ENCODE data around the gene GCNA. TPM values are rescaled to one million over a fixed set of nuclear protein-coding genes. Genes with fewer than 3 reads are reported as not detected.

Gene GCNA
- total and polyA plus RNA-seq, 2 experiments from 2014 or later: 1.2 to 1.5 TPM

DNA sequence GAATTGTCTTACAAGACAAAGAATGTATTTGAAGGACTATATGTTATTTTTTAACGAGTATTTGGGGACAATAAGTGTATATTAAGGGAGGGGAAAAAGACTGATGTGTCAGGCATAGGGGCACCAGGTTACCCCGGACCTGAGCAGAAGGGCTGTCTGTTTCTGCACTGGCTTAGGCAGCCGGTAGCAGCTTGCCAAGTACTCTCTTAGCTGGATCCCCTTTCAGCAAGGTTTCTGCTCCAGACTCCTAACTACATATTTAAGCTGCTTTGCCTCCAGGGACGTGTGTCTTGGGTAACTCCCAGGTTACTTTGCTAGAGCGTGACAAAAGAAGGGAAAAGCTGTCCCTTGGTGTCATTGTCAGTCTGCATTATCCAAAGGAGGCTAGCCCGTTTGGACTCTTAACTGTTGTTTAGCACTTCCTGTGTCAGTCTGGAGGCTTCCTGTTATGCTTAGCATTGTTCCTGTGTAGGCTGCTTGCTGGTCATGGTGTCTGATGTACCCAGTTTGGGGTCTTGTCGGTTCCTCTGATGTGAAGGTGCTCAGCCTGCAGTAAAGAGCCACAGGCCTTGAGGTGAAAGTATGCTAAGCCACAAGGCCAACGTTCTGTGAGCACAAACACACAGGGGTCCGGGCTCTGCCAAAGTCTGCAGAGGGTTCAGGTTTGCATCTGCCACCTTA lies 28.4 kb downstream of the GCNA start (continued):
- TF ChIP-seq, protein P1, sequence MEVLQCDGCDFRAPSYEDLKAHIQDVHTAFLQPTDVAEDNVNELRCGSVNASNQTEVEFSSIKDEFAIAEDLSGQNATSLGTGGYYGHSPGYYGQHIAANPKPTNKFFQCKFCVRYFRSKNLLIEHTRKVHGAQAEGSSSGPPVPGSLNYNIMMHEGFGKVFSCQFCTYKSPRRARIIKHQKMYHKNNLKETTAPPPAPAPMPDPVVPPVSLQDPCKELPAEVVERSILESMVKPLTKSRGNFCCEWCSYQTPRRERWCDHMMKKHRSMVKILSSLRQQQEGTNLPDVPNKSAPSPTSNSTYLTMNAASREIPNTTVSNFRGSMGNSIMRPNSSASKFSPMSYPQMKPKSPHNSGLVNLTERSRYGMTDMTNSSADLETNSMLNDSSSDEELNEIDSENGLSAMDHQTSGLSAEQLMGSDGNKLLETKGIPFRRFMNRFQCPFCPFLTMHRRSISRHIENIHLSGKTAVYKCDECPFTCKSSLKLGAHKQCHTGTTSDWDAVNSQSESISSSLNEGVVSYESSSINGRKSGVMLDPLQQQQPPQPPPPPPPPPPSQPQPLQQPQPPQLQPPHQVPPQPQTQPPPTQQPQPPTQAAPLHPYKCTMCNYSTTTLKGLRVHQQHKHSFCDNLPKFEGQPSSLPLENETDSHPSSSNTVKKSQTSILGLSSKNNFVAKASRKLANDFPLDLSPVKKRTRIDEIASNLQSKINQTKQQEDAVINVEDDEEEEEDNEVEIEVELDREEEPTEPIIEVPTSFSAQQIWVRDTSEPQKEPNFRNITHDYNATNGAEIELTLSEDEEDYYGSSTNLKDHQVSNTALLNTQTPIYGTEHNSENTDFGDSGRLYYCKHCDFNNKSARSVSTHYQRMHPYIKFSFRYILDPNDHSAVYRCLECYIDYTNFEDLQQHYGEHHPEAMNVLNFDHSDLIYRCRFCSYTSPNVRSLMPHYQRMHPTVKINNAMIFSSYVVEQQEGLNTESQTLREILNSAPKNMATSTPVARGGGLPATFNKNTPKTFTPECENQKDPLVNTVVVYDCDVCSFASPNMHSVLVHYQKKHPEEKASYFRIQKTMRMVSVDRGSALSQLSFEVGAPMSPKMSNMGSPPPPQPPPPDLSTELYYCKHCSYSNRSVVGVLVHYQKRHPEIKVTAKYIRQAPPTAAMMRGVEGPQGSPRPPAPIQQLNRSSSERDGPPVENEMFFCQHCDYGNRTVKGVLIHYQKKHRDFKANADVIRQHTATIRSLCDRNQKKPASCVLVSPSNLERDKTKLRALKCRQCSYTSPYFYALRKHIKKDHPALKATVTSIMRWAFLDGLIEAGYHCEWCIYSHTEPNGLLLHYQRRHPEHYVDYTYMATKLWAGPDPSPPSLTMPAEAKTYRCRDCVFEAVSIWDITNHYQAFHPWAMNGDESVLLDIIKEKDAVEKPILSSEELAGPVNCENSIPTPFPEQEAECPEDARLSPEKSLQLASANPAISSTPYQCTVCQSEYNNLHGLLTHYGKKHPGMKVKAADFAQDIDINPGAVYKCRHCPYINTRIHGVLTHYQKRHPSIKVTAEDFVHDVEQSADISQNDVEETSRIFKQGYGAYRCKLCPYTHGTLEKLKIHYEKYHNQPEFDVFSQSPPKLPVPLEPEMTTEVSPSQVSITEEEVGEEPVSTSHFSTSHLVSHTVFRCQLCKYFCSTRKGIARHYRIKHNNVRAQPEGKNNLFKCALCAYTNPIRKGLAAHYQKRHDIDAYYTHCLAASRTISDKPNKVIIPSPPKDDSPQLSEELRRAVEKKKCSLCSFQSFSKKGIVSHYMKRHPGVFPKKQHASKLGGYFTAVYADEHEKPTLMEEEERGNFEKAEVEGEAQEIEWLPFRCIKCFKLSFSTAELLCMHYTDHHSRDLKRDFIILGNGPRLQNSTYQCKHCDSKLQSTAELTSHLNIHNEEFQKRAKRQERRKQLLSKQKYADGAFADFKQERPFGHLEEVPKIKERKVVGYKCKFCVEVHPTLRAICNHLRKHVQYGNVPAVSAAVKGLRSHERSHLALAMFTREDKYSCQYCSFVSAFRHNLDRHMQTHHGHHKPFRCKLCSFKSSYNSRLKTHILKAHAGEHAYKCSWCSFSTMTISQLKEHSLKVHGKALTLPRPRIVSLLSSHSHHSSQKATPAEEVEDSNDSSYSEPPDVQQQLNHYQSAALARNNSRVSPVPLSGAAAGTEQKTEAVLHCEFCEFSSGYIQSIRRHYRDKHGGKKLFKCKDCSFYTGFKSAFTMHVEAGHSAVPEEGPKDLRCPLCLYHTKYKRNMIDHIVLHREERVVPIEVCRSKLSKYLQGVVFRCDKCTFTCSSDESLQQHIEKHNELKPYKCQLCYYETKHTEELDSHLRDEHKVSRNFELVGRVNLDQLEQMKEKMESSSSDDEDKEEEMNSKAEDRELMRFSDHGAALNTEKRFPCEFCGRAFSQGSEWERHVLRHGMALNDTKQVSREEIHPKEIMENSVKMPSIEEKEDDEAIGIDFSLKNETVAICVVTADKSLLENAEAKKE (CRISPR knock-in tag; IDR thresholded peaks at IDR 0.05): no peak
- no peak for TF ChIP-seq ETS1 (IDR thresholded peaks at IDR 0.05)
- no peak for TF ChIP-seq EZH2 (IDR thresholded peaks at IDR 0.05; ENCODE audit: low read depth, unreplicated experiment)
- no peak for TF ChIP-seq CREB1 (CRISPR knock-in tag; IDR thresholded peaks at IDR 0.05; ENCODE audit: low read depth)
- no peak for TF ChIP-seq NANOG (IDR thresholded peaks at IDR 0.05; ENCODE audit: borderline replicate concordance)
- no peak for TF ChIP-seq JUNB (IDR thresholded peaks at IDR 0.05; ENCODE audit: unreplicated experiment)
- TF ChIP-seq POLR2AphosphoS5 (IDR thresholded peaks at IDR 0.05; ENCODE audit: low read depth): no peak
- TF ChIP-seq ZNF114 (CRISPR knock-in tag; IDR thresholded peaks at IDR 0.05): no peak
- no peak for TF ChIP-seq STAT1 (IDR thresholded peaks at IDR 0.05; ENCODE audit: unreplicated experiment)
- no peak for TF ChIP-seq REST (IDR thresholded peaks at IDR 0.05; ENCODE audit: unreplicated experiment)

All from GM23338 (cell line).